ENCODE measurements around the gene KMO. TPM values are rescaled to one million over a fixed set of nuclear protein-coding genes. Genes with fewer than 3 reads are reported as not detected.

The KMO gene
- total and polyA plus RNA-seq, 12 donors = 0.41 to 3.6 (median 1.6) TPM

- intact Hi-C loops (cut with DNase I) = no loop called here
These were observed 19.8 kb downstream of the KMO start for GRCh38 chr1:241551759-241552638.

DNA sequence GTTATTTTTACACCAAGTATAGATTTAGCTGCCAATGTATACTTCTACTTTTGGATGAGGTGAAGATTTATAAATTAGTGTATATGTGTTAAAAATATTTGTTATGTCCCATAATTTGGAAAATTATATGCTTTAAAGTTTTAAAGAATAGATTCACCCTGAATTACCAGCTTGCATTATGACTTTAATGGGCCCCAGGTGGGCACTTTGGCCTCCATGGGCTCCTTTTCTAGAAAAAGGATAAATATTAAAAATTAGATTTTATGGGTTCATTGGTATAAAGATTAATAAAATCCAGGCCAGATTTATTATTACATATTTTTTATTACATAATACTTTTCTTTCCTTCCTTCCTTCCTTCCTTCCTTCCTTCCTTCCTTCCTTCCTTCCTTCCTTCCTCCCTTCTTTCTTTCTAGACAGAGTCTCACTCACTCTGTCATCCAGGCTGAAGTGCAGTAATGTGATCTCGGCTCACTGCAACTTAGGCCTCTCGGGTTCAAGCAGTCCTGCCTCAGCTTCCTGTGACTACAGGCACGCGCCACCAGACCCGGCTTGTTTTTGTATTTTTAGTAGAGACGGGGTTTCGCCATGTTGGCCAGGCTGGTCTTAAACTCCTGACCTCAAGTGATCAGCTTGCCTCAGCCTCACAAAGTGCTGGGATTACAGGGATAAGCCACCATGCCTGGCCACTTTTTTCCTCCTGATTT lies 21.9 kb downstream of the KMO start:
- 78 to 86% (median 81%) methylated on average over 7 of the region's 7 CpGs for WGBS, 4 donors
- no peaks in the 10 kb centered on the region for H3K9me3 ChIP-seq (replicated peaks in 1 of 3)

More at GRCh38 chr1:241551759-241552638, 19.8 kb downstream of the KMO start:
- 75 to 80% (median 77%) methylated on average over 22 of the region's 22 CpGs for WGBS, 4 donors
- H3K9me3 ChIP-seq (replicated peaks in 1 of 3) = no peaks in the 10 kb centered on the region
- H3K4me3 ChIP-seq = peak overlapping the region in 1 of 4 donors; percentile 29
- peak; percentile 21 to 60 (median 40) for DNase-seq
- H3K27me3 ChIP-seq = no peaks in the 10 kb centered on the region
- H3K4me1 ChIP-seq (replicated peaks in 1 of 2) = no peaks in the 10 kb centered on the region
- no peak for TF ChIP-seq POLR2A (IDR thresholded peaks at IDR 0.05)
- no peak for TF ChIP-seq CTCF (IDR thresholded peaks at IDR 0.05)
- no peaks in the 10 kb centered on the region for H3K36me3 ChIP-seq (replicated peaks in 1 of 2)
- H3K27ac ChIP-seq = peak overlapping the region in 2 of 5 donors; percentile 38 to 72

DNA sequence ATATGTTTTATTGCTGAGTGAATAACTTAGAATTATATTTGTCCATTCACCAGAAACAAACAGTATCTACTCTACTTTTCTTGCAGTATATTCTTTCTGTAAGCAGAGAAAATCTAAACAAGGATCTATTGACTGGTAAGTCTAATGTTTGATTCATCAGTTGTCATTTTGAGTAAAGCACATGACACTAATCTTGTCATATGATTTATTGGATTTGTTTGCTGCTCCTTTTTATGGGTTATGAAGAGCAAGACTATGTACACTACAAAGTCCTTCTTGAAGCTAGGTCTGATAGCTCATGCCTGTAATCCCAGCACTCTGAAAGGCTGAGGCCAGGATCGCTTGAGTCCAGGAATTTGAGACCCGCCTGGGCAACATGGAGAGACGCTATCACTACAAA lies 23.3 kb downstream of the KMO start:
- no peak for DNase-seq
- TF ChIP-seq CTCF (IDR thresholded peaks at IDR 0.05) (no peak), POLR2A (IDR thresholded peaks at IDR 0.05) (no peak)
- Histone ChIP-seq H3K9me3 (replicated peaks in 1 of 3) (no peaks in the 10 kb centered on the region), H3K4me1 (replicated peaks in 1 of 2) (no peaks in the 10 kb centered on the region), H3K27me3 (no peaks in the 10 kb centered on the region), H3K27ac (no peak overlapping the region), H3K4me3 (no peak overlapping the region), H3K36me3 (replicated peaks in 1 of 2) (no peaks in the 10 kb centered on the region)
- WGBS, 4 donors = 82 to 95% (median 92%) methylated on average over 3 of the region's 3 CpGs
- intact Hi-C loops (cut with DNase I) = no loop called here

More for the DNA sequence above, 21.9 kb downstream of the KMO start:
- Histone ChIP-seq H3K36me3 (replicated peaks in 1 of 2) (no peaks in the 10 kb centered on the region), H3K4me3 (no peak overlapping the region), H3K4me1 (replicated peaks in 1 of 2) (no peaks in the 10 kb centered on the region), H3K27ac (no peak overlapping the region), H3K27me3 (no peaks in the 10 kb centered on the region)
- intact Hi-C loops (cut with DNase I) = no loop called here
- TF ChIP-seq CTCF (IDR thresholded peaks at IDR 0.05) = no peak
- no peak for TF ChIP-seq POLR2A (IDR thresholded peaks at IDR 0.05)
- no peak for DNase-seq

DNA sequence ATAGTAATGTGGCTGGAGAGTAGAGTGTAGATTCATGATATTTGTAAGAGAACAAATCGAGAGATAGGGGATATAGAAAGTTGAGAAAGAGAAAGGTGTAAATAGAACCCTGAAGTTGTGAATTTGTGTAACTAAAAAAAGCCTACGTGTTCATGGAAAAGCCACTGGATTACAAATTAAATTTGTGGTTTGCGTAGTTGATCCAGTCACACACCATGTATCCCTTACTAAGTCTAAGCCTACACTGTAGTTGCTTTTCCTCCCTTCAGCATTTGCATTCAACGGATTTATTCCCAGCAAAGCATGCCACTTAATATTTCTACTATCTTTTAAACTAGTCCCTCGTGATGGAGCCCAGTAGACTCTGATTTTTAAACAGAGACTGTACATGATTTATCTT lies 24.9 kb downstream of the KMO start:
- Histone ChIP-seq H3K4me1 (replicated peaks in 1 of 2) (no peaks in the 10 kb centered on the region), H3K27me3 (no peaks in the 10 kb centered on the region), H3K9me3 (replicated peaks in 1 of 3) (no peaks in the 10 kb centered on the region), H3K4me3 (no peak overlapping the region), H3K36me3 (replicated peaks in 1 of 2) (peaks cover 0 to 4% of the 10 kb centered on the region in 2 donors), H3K27ac (no peak overlapping the region)
- WGBS, 4 donors = 82 to 90% (median 86%) methylated on average over 5 of the region's 5 CpGs
- TF ChIP-seq CTCF (IDR thresholded peaks at IDR 0.05) = no peak
- no peak for TF ChIP-seq POLR2A (IDR thresholded peaks at IDR 0.05)
- no peak for DNase-seq
- intact Hi-C loops (cut with DNase I) = no loop called here

Data from adrenal gland (tissue), 12 donors.